NCI-H146 treated with DMSO at 0.1 percent for 48 hours (cell line): ENCODE data around the gene MYOM1.

ENCODE experiments used
- DNase-seq: peaks from one replicate; lab custom pipeline; 2025; ENCODE audit not compliant: unreplicated experiment; lab: John Stamatoyannopoulos, UW

The MYOM1 gene

DNA sequence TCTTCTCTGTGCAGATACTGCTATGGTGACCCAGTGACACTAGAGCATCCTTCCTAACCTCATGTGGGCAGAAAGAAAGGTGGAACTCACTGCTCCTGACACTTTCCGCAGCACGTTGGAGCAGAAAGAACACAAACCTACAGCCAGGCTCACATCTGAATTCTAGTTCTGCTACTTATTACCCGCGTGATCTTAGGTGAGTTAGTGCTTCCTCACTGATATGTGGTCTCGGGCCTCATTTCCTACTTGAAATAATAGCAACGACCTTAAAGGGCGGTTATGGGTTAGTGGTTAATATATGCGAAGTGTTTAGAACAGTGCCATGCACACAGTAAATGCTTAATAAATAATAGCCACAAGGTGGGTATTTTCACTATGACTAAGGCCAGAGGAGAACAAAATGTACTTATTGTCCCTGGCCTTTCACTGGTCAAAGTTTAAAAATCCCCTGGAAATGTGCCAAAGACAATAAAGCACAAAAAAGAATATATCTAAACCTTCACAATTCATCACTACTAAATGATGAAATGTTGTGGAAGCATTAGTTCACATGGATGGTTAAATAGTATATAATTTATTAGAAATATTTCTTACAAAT is 66.6 kb downstream of the MYOM1 start:
- no peak for DNase-seq

DNA sequence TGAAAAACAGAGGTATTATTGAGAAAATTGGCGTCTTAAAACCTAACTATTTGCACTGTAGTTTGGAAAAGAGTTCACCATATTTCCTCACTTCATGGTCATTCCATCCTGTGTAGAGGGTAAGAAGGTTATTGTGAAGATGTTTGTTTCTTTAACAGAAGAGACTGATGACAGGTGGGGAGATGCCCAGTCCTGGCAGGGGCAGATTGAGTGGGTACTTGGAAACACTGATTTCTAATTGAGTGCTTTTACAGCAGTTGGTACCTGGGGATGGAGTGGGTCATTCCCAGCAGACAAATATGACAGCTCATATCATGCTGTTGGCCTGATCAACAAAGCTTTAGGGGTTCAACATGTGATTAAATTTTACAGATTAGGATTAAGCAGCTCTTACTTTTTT is 67.5 kb downstream of the MYOM1 start:
- DNase-seq, result no peak

DNA sequence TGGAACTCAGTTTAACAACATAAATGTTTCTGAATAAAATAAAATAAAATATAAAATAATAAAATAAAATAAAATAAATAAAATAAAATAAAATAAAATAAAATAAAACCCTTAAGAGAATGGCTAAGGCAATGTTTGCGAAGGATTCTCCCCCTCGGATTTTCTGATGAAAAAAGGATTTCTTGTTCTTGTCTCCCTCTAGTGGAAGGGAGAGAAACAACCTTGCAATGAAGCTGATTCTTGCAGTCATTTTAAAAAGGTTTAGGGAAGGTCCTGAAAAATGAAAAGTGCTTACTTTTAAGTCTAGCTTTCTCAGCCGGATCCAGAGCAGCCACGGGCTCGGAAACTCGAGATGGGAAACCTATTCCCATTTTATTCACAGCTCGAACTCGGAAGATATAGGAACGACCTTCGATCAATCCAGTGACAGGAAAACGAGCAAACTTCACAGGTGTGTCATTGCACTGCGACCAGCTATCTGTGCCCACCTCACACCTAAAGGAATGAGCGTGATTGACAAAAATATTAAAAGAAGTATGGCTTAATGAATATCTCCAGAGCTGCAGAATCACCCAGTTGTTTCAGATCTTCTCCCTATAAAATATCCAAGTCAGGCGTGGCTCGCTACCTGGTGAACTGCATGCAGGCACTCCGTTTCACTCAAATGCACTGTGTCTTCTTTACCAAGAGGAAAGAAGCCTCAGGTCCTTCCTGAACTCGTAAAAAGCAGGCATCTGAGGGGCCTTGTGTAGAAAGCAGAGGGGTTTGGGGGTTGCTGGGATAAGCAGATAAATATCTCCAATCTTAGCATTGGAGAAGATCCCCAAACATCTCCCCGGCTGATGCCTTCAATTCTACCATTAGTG is 68.1 kb downstream of the MYOM1 start:
- DNase-seq, result peak; percentile 35

DNA sequence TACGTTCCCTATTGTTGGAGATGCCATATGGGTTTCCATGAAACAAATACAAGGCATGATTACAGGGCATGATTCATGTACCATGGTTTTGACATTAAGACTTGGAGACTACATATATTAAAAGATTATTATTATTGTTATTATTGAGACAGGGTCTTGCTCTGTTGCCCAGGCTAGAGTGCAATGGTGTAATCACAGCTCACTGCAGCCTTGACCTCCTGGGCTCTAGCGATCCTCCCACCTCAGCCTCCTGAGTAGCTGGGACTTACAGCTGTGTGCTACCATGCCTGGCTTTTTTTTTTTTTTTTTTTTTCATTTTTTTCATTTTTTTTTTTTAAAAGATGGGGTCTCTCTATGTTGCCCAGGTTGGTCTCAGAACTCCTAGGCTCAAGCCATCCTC is 69.1 kb downstream of the MYOM1 start:
- DNase-seq, result no peak

DNA sequence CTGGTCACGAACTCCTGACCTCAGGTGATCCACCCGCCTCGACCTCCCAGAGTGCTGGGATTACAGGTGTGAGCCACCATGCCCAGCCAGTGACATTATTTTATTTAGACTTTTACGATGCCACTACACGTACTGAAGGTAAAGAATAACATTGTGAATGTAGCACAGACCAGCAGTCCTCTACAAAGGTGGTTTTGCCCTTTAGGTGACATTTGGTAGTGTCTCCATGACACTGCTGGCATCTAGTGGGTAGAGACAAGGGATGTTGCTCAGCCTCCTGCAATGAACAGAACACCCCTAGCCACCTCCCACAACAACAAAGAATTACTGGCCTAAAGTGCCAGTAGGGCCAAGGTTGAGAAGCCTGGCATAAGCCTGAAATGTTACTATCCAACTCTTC is 69.5 kb downstream of the MYOM1 start:
- DNase-seq, result no peak

DNA sequence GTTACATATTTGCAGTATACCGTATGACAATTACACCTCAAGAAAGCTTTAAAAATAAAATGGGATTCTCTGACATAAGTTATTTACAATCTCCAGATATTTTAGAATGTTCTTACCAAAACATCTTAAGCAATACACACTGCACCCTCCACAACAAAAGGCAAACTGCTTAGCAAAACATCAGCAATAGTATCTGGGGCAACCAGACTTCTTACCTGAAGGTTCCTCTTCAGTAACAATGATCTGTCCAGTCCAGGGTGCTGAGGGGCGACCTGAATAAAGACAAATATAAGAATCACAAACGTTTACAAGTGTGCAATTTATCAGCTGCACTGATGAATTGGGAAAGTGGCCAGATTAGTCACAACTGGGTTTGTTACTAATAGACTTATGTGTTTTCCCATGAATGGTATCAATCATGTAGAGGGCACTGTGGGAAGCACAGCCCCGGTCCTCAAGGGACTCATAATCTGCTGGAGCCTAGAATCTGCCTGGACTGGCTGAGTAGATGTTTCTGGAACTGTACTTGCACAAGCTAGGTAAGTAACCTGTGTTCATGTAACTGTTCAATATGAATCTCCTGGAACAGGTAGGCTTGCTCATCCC is 70.7 kb downstream of the MYOM1 start:
- DNase-seq, result no peak

DNA sequence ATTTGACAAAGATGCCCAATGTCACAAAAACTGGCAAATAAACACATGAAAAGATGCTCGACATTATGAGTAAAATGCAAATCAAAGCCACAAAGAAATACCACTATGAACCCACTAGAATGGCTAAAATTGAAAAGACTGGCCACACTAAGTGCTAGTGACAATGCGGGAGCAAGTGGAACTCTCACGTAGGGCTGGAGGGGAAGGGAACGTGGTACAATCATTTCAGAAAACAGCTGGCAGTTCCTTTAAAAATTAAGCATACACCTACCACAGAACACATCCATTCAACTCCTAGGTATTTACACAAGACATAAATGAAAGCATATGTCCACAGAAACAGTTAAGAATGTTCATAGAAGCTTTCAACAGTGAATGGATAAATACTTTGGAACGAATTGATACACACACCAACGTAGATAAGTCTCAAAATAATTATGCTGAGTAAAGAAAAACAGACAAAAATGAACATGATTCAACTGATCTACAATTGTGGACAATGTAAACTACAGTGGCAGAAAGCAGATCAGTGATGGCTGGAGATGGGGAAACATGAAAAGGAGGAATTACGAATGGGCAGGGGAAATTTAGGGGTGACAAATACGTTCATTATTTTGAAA is 71.7 kb downstream of the MYOM1 start:
- DNase-seq, result no peak

DNA sequence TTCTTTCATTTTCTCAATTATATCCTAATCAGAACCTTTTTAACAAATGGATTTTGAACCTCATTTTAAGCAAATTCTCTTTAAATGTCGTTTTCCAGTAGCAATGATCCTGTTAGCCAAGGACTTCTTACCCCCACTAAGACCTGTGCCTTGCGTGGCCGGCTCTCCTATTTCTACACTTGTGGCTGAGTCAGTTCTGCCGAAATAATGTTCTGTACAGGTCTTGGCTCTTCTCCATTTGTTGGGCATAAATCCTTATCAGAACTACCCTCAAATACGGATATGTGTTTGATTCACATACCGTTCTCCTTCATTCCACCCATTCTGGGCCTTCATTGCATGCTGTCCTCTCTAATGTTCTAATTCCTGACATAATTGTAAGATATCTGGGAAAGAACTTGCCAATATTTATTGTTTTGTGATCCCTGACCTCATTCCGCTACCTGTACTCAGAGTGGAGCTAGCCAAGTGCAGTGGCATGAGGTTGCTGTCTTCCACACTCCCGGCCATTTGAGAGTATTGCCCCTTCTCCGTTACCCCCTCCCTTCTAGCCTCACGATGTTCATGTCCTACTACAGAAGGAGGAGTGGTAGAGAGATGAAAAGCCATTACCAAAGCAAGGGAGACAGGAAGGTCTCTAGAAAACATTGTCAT is 78.7 kb downstream of the MYOM1 start:
- no peak for DNase-seq

DNA sequence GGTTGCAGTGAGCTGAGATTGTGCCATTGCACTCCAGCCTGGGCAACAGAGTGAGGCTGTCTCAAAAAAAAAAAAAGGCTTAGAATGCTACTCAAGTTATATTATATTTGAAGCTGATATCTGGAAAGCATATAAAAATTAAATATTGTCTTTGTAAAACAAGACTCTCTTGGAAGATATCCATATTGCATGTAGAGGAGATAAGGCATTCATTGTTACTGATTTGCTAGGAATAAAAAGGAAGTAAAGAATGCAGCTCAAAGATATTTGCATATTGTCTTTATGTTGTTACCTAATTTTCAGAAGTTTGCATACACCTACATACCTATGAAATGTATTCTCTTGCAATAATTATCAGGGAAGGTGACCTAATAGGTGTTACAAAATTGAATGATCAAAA is 79.4 kb downstream of the MYOM1 start:
- DNase-seq, result no peak

DNA sequence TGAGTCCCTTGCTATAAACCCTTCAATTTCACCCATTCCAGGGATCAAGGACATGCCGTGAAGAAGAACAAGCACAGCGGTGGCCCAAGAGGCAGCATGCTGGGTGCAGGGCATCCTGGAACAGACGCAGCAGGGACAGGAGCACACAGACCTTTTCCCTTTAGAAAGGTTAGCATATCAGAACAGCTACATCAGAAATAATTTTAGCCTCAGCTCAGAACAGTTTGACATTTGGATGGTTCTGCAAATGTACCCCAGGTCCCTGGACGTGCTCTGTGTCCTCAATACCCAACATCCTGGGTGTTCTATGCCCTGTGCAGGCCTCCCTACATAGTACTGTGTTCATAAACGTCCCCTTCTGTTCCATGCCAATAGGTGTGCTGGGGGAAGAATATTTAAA is 80.4 kb downstream of the MYOM1 start:
- no peak for DNase-seq

DNA sequence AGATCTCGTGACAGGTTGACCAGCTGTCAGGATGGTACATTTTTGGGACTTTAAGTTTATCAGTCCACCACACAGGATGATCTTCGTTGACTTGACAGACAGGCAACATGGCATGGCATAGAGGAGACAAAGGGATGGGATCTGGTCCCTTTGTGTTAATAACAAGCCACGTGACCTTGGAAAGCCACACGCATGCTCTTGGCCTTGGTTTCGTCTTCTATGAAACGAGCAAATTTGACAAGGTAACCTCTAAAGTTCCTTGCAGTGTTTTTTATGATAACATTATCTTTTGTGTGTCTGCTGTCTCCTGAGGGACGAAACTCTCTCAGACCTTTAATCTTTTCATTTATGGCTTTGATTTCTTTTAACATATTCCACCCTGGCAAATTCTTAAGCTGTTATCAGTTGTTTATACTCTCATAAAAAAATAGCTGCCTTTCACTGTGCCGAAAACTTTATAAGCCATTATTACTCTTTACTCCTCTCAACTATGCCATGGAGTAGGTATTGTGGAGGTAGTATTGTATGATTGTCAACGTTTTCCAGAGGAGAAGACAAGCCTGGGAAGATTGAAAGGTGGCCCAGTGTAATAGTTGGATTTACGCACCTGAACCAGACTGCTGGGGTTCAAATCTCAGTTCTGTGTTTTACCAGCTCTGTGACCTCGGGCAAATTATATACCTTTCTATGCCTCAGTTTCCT is 81.3 kb downstream of the MYOM1 start:
- DNase-seq, result no peak

DNA sequence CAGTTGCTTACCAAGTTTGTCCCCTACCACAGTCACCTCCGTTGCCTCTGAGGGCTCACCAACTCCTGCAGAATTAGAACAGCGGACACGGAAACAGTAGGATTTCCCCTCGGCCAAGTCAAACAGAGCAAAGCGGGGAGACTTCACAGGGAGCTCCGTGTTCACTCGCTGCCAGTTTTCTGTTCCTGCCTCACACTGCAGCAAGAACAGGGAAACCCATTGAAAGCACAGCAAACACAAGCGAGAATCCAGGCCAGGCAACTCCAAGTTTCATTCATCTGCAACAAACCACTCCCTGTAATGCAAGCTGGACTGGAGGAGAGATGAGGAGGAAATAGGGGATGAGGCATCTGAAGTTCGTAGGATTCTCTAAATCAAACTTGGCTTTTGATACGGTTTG is 84.2 kb downstream of the MYOM1 start:
- no peak for DNase-seq

DNA sequence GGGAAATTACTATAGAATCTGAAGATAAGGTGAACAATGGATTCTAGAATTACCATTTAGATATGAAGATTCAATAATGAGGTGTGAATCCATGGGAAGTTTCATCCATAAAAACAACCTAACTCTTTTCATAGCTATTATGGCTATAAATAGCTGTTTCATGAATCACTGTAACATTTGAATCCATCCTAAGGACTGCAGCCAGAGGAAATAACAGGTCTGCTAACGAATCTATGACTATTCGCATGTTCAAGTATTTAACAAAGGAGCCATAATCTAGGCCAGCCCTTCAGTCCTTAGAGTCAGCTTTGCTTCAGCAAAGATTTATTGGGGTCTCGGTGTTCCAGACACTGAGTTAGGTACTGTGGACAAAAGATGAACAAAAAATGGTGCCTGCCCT is 87.1 kb downstream of the MYOM1 start:
- no peak for DNase-seq

DNA sequence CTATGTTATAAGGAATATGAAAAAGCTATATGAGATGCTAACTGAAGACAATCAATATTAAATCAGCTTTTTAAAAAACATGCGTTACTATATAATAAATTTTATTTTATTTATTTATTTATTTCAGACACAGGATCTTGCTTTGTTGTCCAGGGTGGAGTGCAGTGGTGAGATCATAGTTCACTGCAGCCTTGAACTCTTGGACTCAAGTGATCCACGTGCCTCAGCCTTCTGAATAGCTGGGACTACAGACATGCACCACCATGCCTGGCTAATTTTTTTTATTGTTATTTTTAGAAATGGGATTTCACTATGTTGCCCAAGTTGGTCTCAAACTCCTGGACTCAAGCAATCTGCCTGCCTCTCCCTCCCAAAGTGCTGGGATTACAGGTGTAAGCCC is 89.4 kb downstream of the MYOM1 start:
- DNase-seq, result no peak

DNA sequence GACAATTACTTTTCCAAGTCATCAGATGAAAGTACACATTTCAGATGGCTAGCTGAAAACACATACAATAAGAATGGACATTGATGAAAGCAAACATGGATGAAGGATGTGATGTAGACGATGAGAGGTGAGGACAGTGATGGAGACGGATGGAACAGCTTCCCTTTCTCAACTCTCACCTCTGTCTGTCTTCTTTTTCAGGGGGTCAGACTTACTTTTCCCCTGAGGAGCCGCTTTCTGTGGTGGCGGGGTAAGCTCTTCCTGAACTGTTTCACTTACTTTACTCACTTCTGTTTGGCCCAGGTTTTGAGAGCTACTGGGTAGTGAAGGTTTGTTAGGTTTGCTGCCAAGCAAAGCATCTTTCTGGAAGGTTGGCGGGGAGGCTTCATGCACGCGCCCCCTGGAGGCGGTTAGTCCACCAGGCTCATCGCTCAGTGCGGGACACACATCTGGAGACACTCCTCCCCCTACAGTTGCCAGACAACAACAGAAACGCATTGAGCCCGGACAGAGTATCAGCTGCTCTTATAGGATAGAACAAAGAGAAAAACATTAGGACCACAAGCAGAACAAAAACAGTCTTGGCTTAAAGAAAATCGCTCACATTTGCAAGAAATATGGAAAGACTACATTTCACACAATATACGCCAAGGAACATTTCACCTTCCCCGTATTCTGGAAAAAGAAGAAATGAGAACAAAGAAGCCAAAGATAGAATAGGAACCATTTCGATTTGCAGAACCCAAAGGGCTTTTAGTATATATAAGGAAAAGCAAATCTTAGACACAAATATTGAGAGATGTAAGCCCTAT is 90.5 kb downstream of the MYOM1 start:
- peak; percentile 85 for DNase-seq

DNA sequence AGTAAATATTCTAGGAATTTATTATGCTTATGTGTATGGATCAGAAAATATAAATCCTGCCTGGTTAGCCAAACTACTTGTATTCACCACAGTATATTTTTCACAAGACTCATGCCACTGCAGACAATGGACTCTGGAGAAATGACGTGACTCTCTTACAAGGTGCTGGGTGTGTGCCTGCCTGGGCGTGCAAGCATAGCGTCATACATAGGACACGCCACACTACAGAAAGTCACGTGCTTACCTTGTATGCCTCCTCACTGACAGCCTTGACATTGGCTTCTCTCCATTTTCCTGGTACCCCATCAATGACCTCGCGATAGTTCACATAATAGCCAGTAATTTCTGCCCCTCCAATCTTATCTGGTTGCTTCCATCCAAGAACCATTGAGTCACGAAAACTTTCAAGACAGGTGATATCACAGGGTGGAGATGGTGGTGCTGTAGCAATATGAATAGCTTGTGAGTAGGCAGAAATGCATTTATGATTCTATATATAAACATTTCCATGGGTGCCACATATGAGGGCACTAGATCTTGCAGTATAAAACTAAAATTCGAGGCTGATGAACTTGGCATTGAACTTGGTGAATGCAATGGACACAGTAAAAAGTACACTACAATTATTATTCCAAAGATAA is 93.2 kb downstream of the MYOM1 start:
- no peak for DNase-seq

DNA sequence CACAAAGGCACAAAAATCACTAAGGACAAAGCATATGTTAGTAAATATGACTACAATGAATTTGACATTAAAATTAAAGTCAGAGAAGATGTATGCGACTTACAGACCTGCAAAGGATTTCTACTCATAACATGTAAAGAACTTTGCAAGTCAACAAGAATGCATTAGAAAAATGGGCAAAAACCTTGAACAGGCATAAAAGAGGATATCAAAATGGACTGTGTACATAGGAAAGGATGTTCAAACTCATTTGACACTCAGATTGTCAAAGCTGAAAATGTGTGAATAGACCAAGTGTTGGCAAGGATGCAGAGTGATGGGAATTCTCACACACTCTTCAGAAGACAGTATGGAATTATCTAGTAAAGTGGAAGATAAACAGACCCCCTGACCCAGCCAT is 94.9 kb downstream of the MYOM1 start:
- DNase-seq, result no peak

DNA sequence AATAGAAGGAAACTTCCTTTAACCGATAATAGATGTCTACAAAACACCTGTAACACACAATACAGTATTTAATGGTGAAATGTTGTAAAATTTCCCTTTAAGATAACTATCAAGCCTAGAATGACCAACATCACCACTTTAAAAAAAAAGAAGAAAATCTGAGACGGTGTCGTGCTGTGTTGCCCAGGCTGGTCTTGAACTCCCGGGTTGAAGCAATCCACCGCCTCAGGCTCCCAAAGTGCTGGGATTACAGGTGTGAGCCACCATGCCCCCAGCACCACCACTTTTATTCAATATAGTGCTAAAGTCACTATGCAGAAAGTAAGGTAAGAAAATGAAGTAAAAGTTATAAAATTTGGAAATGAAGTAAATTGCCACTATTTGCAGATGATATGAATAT is 96.9 kb downstream of the MYOM1 start:
- DNase-seq, result no peak

DNA sequence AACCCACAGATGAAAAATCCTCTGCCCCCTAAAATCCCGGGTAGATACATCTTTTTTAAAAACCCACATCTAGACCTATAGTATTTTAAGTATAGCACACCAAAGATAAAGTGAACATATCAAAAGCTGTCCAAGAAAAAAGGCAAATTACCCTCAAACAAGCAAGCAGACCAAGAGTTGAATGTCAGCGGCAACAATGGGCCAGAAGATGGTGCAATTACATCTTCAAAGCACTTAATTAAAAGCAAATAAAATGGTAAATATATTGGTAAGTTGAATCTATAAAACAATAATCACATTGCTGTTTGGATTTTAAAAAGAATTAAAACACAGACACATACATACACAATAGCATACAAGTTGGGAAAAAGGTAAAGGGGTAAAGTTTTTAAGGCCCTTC is 98.5 kb downstream of the MYOM1 start:
- no peak for DNase-seq

DNA sequence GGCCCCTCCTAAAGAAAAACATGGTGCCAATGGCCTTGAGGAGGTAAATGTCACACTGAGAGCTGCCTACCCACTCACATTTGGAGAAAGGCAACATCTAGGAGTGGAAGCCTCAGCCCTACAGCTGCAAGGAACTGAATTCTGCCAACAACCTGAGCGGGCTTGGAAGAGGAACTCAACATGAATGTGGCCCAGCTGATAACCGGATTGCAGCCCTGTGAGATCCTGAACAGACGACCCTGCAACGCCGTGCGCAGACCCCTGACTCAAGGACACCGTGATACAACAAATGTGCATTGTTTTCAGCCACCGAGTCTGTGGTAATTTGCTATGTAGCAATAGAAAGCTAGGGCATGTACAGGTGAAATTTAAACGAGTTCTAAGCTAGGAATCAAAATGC is 99.4 kb downstream of the MYOM1 start:
- DNase-seq, result no peak
